Subcutaneous abdominal adipose tissue (tissue), 5 donors: ENCODE measurements around the gene FAM171A1.

Experiments used
- H3K27ac ChIP-seq: one replicate; pipeline ENCODE4 v1.7.0; 2013; ENCODE audit warnings: low read depth, mild to moderate bottlenecking, inconsistent platforms, low read length, moderate library complexity
- H3K27me3 ChIP-seq, 5 donors: one replicate each; pipeline ENCODE4 v1.7.0; 2013; ENCODE audit warnings: low read length in 5 of 5, inconsistent platforms in 1 of 5; ENCODE audit not compliant: control insufficient read depth in 5 of 5, insufficient read depth in 4 of 5
- H3K36me3 ChIP-seq, 5 donors: one replicate each; pipeline ENCODE4 v1.7.0; 2013; ENCODE audit warnings: low read length in 5 of 5; ENCODE audit not compliant: control insufficient read depth in 5 of 5, insufficient read depth in 5 of 5
- H3K4me1 ChIP-seq, 5 donors: one replicate each; pipeline ENCODE4 v1.7.0; 2013; ENCODE audit warnings: low read length in 5 of 5, mild to moderate bottlenecking in 3 of 5, moderate library complexity in 1 of 5; ENCODE audit not compliant: control insufficient read depth in 5 of 5, insufficient read depth in 5 of 5
- H3K4me3 ChIP-seq, 5 donors: one replicate each; pipeline ENCODE4 v1.7.0; 2013; ENCODE audit warnings: low read length in 5 of 5, low read depth in 1 of 5
- H3K9ac ChIP-seq, 5 donors: one replicate each; pipeline ENCODE4 v1.7.0; 2013; ENCODE audit warnings: low read length in 5 of 5, mild to moderate bottlenecking in 4 of 5, moderate library complexity in 3 of 5
- H3K9me3 ChIP-seq, 5 donors: one replicate each; pipeline ENCODE4 v1.7.0; 2013; ENCODE audit warnings: low read length in 5 of 5; ENCODE audit not compliant: control insufficient read depth in 5 of 5
- donor health status: healthy.
- donor health status: healthy.
- donor health status: healthy.
- donor health status: healthy.
- donor health status: healthy.

FAM171A1 gene

DNA sequence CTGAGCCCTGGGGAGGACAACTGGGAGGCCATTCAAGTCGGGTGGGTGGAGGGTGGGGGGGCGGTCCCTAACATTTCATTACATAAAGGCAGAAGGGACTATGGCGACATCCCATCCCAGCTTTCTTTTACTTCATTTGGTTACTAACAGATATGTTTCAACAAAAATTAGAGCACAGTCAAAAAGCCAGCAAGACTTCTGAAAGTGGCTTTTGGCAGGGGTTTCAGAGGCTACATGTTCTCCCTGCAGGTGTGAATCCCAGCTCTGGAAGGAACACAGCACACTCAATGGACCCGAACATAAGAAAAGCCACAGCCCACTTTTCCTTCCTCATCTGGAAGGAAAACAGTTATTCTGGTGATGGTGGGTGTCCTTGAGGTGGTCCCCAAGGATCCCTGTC lies 7.1 kb downstream of the FAM171A1 start:
- H3K4me1 ChIP-seq, result no peaks in the 10 kb centered on the region

DNA sequence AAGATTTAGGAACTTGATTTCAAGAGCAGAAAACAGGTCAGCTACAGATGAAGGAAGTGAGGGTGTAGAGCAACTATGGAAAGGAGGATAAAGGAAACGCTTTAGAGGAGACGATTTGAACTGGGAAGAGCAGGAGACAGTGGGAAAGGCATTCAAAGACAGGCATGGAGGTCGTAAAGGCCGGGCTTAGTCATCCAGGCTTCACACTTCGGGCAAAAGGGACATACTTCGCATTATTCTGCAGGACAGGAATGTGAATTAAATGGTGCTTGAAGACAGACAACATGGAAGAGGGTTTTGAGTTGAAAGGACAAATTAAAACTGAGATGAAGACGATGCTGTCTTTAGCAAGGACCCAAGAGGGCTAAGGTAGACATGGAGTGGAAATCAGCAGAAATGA lies 8.1 kb downstream of the FAM171A1 start:
- H3K4me1 ChIP-seq, result no peaks in the 10 kb centered on the region
- H3K9me3 ChIP-seq, result no peaks in the 10 kb centered on the region
- no peak overlapping the region for H3K4me3 ChIP-seq
- no peak overlapping the region for H3K27ac ChIP-seq
- no peak overlapping the region for H3K9ac ChIP-seq
- H3K27me3 ChIP-seq, result no peaks in the 10 kb centered on the region
- no peaks in the 10 kb centered on the region for H3K36me3 ChIP-seq

More for the DNA sequence above, 7.1 kb downstream of the FAM171A1 start:
- Histone ChIP-seq H3K27me3 (no peaks in the 10 kb centered on the region), H3K27ac (no peak overlapping the region), H3K9me3 (no peaks in the 10 kb centered on the region), H3K36me3 (no peaks in the 10 kb centered on the region), H3K4me3 (no peak overlapping the region), H3K9ac (no peak overlapping the region)

DNA sequence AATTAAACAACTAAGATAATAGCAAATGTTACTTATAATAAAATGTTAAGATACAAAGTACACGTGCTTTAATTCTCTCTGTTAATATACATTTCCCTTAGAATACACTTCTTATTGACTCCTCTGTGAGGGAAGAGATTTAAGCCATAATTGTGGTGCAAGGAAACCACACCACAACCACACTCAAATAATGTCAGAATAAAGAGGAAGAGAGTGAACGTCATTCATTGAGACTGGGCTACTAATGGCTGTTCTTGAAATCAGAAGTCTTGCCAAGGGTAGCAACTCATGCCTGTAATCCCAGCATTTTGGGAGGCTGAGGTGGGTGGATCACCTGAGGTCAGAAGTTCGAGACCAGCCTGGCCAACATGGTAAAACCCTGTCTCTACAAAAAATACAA lies 10.0 kb downstream of the FAM171A1 start:
- H3K27ac ChIP-seq, result no peak overlapping the region
- no peaks in the 10 kb centered on the region for H3K4me1 ChIP-seq
- no peaks in the 10 kb centered on the region for H3K27me3 ChIP-seq
- H3K9ac ChIP-seq, result no peak overlapping the region
- no peaks in the 10 kb centered on the region for H3K36me3 ChIP-seq
- H3K9me3 ChIP-seq, result no peaks in the 10 kb centered on the region
- H3K4me3 ChIP-seq, result no peak overlapping the region

DNA sequence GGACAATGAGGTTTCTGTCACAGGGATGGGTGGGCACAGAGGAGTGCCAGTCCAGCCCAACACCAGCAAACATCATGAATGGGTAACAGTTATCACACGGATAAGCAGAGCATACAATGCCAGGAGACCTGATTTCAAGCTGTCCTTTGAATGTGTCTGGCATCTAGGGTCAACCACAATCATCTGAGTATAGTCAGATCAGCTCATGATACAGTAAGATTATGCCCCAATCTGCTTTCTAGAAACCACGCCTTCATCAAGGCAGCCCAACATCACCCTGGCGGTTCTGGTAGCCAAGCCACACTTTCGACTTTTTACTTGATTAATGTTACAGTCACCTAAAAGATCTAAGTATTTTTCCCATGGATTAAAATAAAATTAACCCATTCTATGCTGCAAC lies 10.5 kb downstream of the FAM171A1 start:
- Histone ChIP-seq H3K9me3 (no peaks in the 10 kb centered on the region), H3K36me3 (no peaks in the 10 kb centered on the region), H3K4me1 (no peaks in the 10 kb centered on the region), H3K27me3 (no peaks in the 10 kb centered on the region), H3K27ac (no peak overlapping the region), H3K4me3 (no peak overlapping the region), H3K9ac (no peak overlapping the region)

DNA sequence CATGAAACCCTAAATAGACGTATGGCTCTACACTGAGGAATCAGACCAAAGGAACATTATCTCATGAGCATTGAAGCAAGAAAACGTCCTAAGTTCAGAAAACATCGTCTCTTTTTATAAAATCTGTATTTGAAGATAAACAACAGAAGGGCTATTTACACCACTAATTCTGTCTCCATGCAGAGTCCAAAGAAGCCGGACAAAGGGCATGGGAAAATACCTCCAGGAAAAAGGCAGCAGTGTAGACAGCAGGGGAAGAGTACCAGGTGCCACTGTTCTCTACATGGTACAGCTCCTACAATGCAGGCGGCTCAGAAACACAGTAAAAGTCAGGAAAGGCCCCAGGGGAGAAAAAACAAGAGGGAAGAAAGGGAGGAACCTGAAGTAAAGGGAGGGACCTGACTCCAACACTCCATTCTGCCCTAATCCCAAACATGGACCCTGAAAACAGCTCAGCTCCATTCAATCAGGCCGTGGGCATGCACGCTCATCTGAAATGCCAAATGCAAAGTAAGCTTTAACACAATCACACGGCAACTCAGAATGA lies 17.5 kb downstream of the FAM171A1 start:
- Histone ChIP-seq H3K27ac (no peak overlapping the region), H3K36me3 (no peaks in the 10 kb centered on the region), H3K9ac (no peak overlapping the region), H3K27me3 (no peaks in the 10 kb centered on the region), H3K9me3 (no peaks in the 10 kb centered on the region), H3K4me1 (peaks cover 0 to 8% (median 6%) of the 10 kb centered on the region in 5 donors), H3K4me3 (no peak overlapping the region)

DNA sequence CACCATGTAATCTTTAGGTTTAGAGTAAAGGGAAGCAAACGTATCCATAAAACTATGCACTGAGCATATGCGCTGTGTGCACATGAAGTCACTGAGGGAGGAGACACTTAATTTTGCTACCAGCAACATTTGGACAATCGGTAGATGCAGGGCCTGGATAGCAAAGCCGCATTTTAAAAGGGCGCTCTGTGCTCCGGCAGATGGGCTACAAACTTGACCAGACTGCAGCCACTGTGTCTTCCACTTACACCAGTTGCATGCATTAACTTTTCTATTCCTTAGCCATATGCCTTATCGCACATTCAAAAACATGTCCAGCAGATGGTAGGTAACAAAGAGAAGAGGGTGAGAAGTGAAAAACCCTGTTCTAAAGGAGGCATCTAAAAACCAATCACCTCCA lies 18.3 kb downstream of the FAM171A1 start:
- Histone ChIP-seq H3K4me3 (no peak overlapping the region), H3K36me3 (no peaks in the 10 kb centered on the region), H3K9me3 (no peaks in the 10 kb centered on the region), H3K4me1 (peaks cover 0 to 12% (median 10%) of the 10 kb centered on the region in 5 donors), H3K27me3 (no peaks in the 10 kb centered on the region), H3K27ac (no peak overlapping the region), H3K9ac (no peak overlapping the region)

DNA sequence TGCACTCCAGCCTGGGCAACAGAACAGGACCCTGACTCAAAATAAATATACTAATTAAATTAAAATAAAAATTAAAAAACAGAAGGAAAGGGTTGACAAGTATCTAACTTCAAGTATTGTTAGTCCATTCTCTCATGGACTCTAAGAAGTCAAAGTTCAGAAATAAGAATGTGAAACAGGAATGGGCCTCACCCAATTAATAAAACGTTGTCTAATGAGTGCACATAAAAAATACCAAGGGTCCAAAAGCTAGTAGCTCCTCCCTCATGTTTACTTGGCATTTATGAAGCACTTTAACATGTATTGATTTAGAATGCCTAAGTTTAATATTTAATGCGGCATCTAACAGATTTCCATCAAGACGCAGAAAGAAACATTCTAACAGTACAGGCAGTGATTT lies 18.9 kb downstream of the FAM171A1 start:
- Histone ChIP-seq H3K4me1 (peaks cover 0 to 12% (median 10%) of the 10 kb centered on the region in 5 donors), H3K9ac (no peak overlapping the region), H3K36me3 (no peaks in the 10 kb centered on the region), H3K9me3 (no peaks in the 10 kb centered on the region), H3K27me3 (no peaks in the 10 kb centered on the region), H3K27ac (no peak overlapping the region), H3K4me3 (no peak overlapping the region)

DNA sequence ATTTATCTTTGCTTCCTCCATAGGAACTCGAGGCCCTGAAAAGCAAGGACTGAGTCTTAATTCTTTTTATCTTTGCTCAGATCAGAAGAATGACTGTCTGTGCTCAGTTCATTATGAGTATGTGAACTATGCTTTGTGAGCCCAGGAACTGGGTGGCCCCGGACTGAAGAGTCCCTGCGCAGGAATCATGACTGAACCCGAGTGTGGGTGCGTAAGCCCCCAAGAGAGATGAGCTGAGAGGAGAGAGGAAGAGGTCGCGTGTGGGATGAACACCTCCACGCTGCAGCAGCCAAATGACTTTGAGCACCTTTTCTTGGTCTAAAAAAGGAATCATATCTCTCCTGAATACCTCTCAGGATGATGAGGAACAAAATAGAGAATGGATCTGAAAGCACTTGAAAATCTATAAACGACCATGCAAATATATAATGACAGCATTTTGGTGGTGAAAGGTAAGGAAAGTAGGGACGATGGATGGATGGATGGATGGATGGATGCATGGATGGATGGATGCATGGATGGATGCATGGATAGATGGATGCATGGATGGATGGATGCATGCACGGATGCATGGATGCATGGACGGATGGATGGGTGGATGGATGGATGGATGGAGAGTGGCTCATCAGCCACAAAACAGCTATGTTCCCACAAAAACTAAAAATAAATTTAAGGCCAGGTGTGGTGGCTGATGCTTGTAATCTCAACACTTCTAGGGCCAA lies 19.8 kb downstream of the FAM171A1 start:
- H3K27me3 ChIP-seq, result no peaks in the 10 kb centered on the region
- H3K9ac ChIP-seq, result no peak overlapping the region
- H3K4me1 ChIP-seq, result peaks cover 1 to 20% (median 15%) of the 10 kb centered on the region in 5 donors
- H3K27ac ChIP-seq, result no peak overlapping the region
- no peaks in the 10 kb centered on the region for H3K9me3 ChIP-seq
- no peaks in the 10 kb centered on the region for H3K36me3 ChIP-seq
- no peak overlapping the region for H3K4me3 ChIP-seq

DNA sequence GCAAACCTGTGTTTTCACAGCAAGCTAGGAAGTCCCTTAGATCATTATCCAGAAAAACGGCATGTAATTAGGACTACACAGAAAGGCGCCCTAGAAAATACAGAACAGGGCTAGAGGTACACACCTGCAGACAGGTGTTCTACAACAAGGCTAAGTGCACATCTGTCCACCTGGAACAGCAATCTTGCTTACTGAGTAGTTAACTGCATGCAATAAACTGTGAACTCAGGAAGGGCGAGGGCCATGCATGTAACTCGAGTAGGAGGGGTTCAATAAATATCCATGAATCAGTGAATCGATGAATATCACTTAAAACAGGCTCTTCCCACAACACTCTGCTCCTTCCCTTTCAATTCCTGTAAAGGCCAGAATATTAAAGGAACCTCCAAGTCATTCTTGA lies 22.0 kb downstream of the FAM171A1 start:
- no peaks in the 10 kb centered on the region for H3K9me3 ChIP-seq
- no peaks in the 10 kb centered on the region for H3K36me3 ChIP-seq
- H3K4me3 ChIP-seq, result peak overlapping the region; percentile 58 to 73 (median 68)
- no peak overlapping the region for H3K27ac ChIP-seq
- H3K4me1 ChIP-seq, result peaks cover 1 to 21% (median 15%) of the 10 kb centered on the region in 5 donors
- H3K9ac ChIP-seq, result peak overlapping the region in 3 of 5 donors; percentile 10 to 55 (median 11)
- H3K27me3 ChIP-seq, result no peaks in the 10 kb centered on the region

DNA sequence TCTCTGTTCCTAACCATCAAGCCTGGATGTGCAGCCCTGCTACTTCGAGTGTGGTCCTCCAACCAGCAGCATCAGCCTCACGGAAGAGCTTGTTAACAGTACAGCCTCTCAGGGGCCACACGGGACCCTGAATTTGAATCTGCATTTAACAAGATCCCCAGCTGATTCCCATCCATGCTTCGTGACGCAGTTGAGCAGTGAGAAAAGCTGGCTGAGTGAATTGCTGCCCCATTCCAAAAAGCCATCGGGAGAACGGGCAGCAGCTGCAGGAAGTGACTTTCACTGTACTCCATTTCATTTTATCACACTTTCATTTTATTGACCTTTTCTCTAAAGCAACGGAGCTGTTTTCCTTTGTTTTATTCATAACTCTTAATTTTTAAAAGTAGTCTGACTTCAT lies 22.5 kb downstream of the FAM171A1 start:
- Histone ChIP-seq H3K27ac (no peak overlapping the region), H3K36me3 (no peaks in the 10 kb centered on the region), H3K9me3 (no peaks in the 10 kb centered on the region), H3K9ac (peak overlapping the region in 4 of 5 donors; percentile 10 to 58 (median 33)), H3K4me1 (peaks cover 1 to 21% (median 15%) of the 10 kb centered on the region in 5 donors), H3K4me3 (peak overlapping the region; percentile 58 to 73 (median 68)), H3K27me3 (no peaks in the 10 kb centered on the region)
